ENCODE measurements around the gene ATXN7L3. TPM values are rescaled to one million over a fixed set of nuclear protein-coding genes. Genes with fewer than 3 reads are reported as not detected.

ATXN7L3 gene
- total and polyA plus RNA-seq, 2 donors from 2014 or later = 20.0 to 64.8 TPM

DNA sequence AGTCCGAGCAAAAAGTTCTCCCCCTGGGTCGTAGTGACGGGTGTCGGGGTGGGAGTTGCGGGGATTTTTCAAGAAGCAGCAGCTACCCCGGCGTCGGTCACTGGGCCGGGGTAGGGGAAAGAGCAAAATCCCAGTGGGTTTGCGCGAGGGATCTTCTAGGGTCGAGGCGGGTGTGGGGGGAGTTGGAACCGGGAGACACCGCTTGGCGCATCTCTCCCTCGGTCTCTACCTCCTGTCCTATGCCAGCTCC, 22.1 kb upstream of the ATXN7L3 start:
- H3K27me3 ChIP-seq (ENCODE audit: control insufficient read depth, insufficient read depth, low read length) = no peaks in the 10 kb centered on the region
- peaks cover under 1 to 4% (median 2%) of the 10 kb centered on the region in 3 donors for H3K36me3 ChIP-seq (ENCODE audit: control insufficient read depth in 2 of 3, insufficient read depth in 3 of 3, low read length in 3 of 3)
- H3K9me3 ChIP-seq (ENCODE audit: control insufficient read depth in 2 of 3, insufficient read depth in 1 of 3, low read length in 3 of 3) = no peaks in the 10 kb centered on the region
- peaks cover 6 to 27% (median 26%) of the 10 kb centered on the region in 3 donors for H3K4me1 ChIP-seq (ENCODE audit: control insufficient read depth in 2 of 3, insufficient read depth in 2 of 3, low read depth in 1 of 3, low read length in 3 of 3)
- DNase-seq = no peak
- intact Hi-C loops (cut with DNase I) = no loop called here
- peak overlapping the region; percentile 53 to 83 (median 72) for H3K4me3 ChIP-seq (ENCODE audit: low read length in 3 of 3)
- peak overlapping the region; percentile 31 to 91 (median 71) for H3K9ac ChIP-seq (ENCODE audit: low read length in 3 of 3)
- FAIRE-seq = no peak
- TF ChIP-seq, protein P1, sequence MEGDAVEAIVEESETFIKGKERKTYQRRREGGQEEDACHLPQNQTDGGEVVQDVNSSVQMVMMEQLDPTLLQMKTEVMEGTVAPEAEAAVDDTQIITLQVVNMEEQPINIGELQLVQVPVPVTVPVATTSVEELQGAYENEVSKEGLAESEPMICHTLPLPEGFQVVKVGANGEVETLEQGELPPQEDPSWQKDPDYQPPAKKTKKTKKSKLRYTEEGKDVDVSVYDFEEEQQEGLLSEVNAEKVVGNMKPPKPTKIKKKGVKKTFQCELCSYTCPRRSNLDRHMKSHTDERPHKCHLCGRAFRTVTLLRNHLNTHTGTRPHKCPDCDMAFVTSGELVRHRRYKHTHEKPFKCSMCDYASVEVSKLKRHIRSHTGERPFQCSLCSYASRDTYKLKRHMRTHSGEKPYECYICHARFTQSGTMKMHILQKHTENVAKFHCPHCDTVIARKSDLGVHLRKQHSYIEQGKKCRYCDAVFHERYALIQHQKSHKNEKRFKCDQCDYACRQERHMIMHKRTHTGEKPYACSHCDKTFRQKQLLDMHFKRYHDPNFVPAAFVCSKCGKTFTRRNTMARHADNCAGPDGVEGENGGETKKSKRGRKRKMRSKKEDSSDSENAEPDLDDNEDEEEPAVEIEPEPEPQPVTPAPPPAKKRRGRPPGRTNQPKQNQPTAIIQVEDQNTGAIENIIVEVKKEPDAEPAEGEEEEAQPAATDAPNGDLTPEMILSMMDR (IDR thresholded peaks at IDR 0.05; ENCODE audit: borderline replicate concordance, extremely low read depth, insufficient read depth) = no peak
- H3K27ac ChIP-seq (ENCODE audit: low read depth in 2 of 2, low read length in 2 of 2) = peak overlapping the region; percentile 88 to 95

DNA sequence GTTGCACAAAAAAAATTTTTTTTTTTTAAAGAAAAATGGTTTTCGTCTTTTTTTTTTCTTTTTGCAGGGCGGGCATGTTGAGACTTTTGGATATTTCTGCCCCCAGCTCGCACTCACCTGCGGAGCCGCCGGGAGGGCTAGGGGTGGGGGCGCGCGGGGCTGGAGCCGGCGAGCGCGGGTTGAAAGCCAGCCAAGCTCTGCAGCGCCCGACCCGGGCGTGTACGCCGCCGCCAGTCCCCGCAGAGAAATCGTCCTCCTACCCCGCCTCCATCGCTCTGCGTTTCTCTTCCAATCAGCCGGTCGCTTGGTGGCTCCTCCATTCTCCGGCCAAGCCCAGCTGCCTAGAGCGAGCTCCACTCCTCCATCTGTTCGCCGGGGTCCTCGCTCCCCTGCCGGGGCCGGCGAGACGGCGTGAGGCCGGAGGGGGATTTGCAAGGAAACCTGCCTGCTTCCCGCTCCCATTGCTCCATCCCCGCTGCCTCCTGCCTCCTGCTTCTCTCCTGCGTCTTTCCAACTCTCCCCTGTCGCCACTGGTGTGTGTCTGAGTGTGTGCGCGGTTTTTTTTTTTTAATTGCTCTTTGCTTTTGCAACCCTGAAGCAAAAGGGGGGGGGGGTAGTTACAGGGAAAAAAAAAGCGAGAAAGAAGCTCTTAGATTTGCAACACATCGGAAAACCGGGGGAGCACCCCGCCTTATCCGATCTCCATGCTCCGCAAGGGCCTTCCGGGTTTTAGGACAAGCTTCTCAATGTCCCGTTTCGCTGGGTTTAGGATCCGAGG, 21.6 kb upstream of the ATXN7L3 start:
- intact Hi-C loops (cut with DNase I) = no loop called here
- Histone ChIP-seq H3K4me1 (ENCODE audit: control insufficient read depth in 2 of 3, insufficient read depth in 2 of 3, low read depth in 1 of 3, low read length in 3 of 3) (peaks cover 6 to 31% (median 30%) of the 10 kb centered on the region in 3 donors), H3K27me3 (ENCODE audit: control insufficient read depth, insufficient read depth, low read length) (no peaks in the 10 kb centered on the region), H3K4me3 (ENCODE audit: low read length in 3 of 3) (peak overlapping the region; percentile 40 to 83 (median 72)), H3K9me3 (ENCODE audit: control insufficient read depth in 2 of 3, insufficient read depth in 1 of 3, low read length in 3 of 3) (no peaks in the 10 kb centered on the region), H3K36me3 (ENCODE audit: control insufficient read depth in 2 of 3, insufficient read depth in 3 of 3, low read length in 3 of 3) (peaks cover 6 to 9% (median 7%) of the 10 kb centered on the region in 3 donors), H3K9ac (ENCODE audit: low read length in 3 of 3) (peak overlapping the region; percentile 31 to 91 (median 71)), H3K27ac (ENCODE audit: low read depth in 2 of 2, low read length in 2 of 2) (peak overlapping the region; percentile 88 to 95)
- DNase-seq (peak; percentile 84 to 93 (median 90)), FAIRE-seq (no peak)
- TF ChIP-seq, protein P1 (IDR thresholded peaks at IDR 0.05; ENCODE audit: borderline replicate concordance, extremely low read depth, insufficient read depth) = no peak

DNA sequence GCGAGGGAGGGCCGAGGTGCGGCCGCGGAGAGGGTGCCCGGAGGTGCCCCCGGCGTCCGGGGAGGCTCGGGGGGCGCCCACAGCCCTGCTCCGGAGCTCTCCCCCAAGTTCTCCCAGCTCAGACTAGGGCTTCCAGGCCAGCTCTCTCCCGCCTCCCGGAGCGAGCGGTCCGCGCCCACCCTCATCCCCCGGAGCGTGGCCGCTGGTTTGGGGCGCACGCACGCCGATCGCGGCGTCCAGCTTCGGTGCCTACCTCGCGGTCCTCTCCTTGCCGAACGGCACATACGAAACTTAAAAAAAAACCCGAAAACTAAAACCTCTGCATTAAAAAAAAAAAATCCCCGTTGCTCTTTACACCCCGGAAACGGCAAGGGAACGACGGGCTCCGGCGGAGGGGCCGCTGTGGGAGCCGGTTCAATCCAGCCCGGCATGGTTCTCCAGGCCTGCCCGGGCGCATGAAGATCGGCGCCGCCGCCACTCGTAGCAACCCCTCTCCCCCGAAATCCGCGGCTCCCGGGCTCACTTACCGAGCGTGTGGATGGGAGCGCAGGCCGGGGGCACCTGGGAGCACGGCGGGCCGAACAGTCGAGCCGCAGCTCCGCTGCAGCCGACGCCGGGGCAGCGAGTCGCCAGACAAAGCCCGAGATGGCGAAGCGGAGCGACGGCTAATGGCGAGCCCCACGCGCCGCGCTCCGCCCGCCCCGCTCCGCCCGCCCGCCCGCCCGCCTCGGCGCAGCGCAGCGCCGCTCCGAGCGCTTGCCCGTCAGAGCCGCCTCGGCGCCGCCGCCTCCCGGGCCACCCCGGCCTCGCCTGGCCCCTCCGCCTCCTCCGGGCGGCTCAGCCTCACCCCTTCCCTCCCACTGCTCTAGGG, 20.8 kb upstream of the ATXN7L3 start:
- Histone ChIP-seq H3K27me3 (ENCODE audit: control insufficient read depth, insufficient read depth, low read length) (no peaks in the 10 kb centered on the region), H3K27ac (ENCODE audit: low read depth in 2 of 2, low read length in 2 of 2) (peak overlapping the region; percentile 95), H3K9ac (ENCODE audit: low read length in 3 of 3) (peak overlapping the region in 2 of 3 donors; percentile 90 to 91), H3K4me1 (ENCODE audit: control insufficient read depth in 2 of 3, insufficient read depth in 2 of 3, low read depth in 1 of 3, low read length in 3 of 3) (peaks cover 6 to 35% (median 30%) of the 10 kb centered on the region in 3 donors), H3K4me3 (ENCODE audit: low read length in 3 of 3) (peak overlapping the region; percentile 53 to 83 (median 74)), H3K9me3 (ENCODE audit: control insufficient read depth in 2 of 3, insufficient read depth in 1 of 3, low read length in 3 of 3) (no peaks in the 10 kb centered on the region), H3K36me3 (ENCODE audit: control insufficient read depth in 2 of 3, insufficient read depth in 3 of 3, low read length in 3 of 3) (peaks cover 14 to 16% (median 15%) of the 10 kb centered on the region in 3 donors)
- TF ChIP-seq, protein P1 (IDR thresholded peaks at IDR 0.05; ENCODE audit: borderline replicate concordance, extremely low read depth, insufficient read depth) = no peak
- intact Hi-C loops (cut with DNase I) = no loop called here
- FAIRE-seq = no peak
- DNase-seq = peak; percentile 59 to 88 (median 73)
